Mesothelial cell of epicardium (in vitro differentiated cells): ENCODE measurements around the gene CALHM5. TPM values are rescaled to one million over a fixed set of nuclear protein-coding genes. Genes with fewer than 3 reads are reported as not detected.
A peak's percentile ranks its signal among the peaks of the same experiment; 100 is the strongest.

ENCODE experiments used
- DNase-seq, 2 experiments: peaks; one replicate each; pipeline ENCODE4 v3.0.0; 2021; ENCODE audit warnings: low spot score in 2 of 2; ENCODE audit not compliant: unreplicated experiment in 2 of 2
- H3K27ac Mint-ChIP-seq: 2 replicates; pipeline ENCODE4 v1.8.0; 2021; ENCODE audit warnings: mixed read lengths
- H3K27me3 Mint-ChIP-seq: 2 replicates; pipeline ENCODE4 v1.8.0; 2021; ENCODE audit warnings: low read depth, mixed read lengths
- H3K36me3 Mint-ChIP-seq: 2 replicates; pipeline ENCODE4 v1.8.0; 2021; ENCODE audit warnings: mixed read lengths
- H3K4me1 Mint-ChIP-seq: 2 replicates; pipeline ENCODE4 v1.8.0; 2021; ENCODE audit warnings: mixed read lengths
- H3K4me3 Mint-ChIP-seq: 2 replicates; pipeline ENCODE4 v1.8.0; 2021; ENCODE audit warnings: mild to moderate bottlenecking, moderate library complexity, mixed read lengths
- H3K9me3 Mint-ChIP-seq: 2 replicates; pipeline ENCODE4 v1.8.0; 2021; ENCODE audit warnings: mixed read lengths
- total RNA-seq: library from RNA; stranded (reverse); gene quantifications from 3 replicates; pipeline ENCODE4 v1.2.1, GENCODE V29; 2021
- TF ChIP-seq, protein P1 (sequence below): fragments of 200-600 bp; sonication (generic); IDR thresholded peaks from one replicate; pipeline ENCODE4 v1.5.0; 2021; ENCODE audit warnings: antibody characterized with exemption; ENCODE audit not compliant: unreplicated experiment

The CALHM5 gene
- total RNA-seq, 1 donor from 2014 or later, result 1.7 TPM

DNA sequence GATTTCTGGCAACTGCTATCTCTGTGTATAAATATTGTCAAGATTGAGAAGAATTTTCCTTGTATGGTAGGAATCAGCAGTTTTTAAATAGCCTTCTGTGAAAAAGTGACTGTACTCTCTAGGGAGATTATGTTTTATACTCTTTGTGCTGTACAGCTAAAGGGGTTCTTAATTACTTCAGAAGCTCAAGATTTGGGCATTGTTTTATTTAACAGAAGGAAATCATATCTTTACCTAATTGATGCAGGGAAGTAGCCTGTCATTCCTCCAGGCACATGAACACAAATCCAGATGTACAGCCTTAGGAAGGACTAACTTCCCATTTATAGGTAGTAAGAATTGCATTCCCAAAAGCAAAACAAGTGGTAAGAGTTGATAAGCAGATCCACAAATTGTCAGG, 1.3 kb downstream of the CALHM5 start:
- H3K4me1 Mint-ChIP-seq, result peaks cover 18% of the 10 kb centered on the region
- TF ChIP-seq, protein P1, sequence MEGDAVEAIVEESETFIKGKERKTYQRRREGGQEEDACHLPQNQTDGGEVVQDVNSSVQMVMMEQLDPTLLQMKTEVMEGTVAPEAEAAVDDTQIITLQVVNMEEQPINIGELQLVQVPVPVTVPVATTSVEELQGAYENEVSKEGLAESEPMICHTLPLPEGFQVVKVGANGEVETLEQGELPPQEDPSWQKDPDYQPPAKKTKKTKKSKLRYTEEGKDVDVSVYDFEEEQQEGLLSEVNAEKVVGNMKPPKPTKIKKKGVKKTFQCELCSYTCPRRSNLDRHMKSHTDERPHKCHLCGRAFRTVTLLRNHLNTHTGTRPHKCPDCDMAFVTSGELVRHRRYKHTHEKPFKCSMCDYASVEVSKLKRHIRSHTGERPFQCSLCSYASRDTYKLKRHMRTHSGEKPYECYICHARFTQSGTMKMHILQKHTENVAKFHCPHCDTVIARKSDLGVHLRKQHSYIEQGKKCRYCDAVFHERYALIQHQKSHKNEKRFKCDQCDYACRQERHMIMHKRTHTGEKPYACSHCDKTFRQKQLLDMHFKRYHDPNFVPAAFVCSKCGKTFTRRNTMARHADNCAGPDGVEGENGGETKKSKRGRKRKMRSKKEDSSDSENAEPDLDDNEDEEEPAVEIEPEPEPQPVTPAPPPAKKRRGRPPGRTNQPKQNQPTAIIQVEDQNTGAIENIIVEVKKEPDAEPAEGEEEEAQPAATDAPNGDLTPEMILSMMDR, result no peak
- peaks cover 19% of the 10 kb centered on the region for H3K9me3 Mint-ChIP-seq
- no peak for DNase-seq
- H3K27ac Mint-ChIP-seq, result no peak overlapping the region
- H3K4me3 Mint-ChIP-seq, result peak overlapping the region; percentile 63
- H3K36me3 Mint-ChIP-seq, result peaks cover 6% of the 10 kb centered on the region
- H3K27me3 Mint-ChIP-seq, result no peaks in the 10 kb centered on the region

DNA sequence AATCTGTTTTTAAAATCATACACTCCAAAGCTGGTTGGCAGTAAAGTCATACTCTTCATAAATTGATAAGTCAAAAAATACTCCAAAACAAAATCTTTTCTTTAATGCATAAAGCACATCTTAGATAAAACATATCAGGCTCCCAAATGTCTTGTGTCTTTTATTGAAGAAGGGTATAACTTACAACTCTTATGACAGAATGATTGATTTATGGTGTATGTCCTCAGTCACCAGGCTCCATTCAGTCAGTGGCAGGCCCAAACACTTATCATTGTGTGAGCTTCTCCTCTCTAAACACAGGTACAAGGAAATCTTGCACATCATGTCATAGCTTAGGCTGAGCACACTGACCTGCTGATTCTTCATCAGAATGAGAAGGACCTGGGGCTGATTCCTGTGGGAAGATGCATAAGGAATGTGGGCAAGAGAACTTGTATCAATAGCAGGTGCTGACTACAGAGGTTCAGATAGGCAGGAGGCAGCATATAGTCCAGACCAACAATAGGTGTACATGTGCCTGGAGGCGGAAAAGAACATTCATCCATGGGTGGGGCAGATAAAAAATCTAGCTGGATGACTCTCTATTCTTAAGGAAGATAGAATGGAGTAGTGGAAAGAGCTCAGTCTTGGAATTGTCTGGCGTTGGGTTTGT, 1.9 kb downstream of the CALHM5 start:
- H3K4me3 Mint-ChIP-seq, result peak overlapping the region; percentile 13

GRCh38 chr6:116514111-116514510, 2.7 kb downstream of the CALHM5 start:
- Mint-ChIP-seq H3K9me3 (peaks cover 9% of the 10 kb centered on the region), H3K4me1 (peaks cover 30% of the 10 kb centered on the region), H3K27ac (no peak overlapping the region), H3K4me3 (no peak overlapping the region), H3K36me3 (peaks cover 6% of the 10 kb centered on the region), H3K27me3 (no peaks in the 10 kb centered on the region)
- TF ChIP-seq, protein P1, result no peak
- no peak for DNase-seq

More for the DNA sequence above, 1.9 kb downstream of the CALHM5 start:
- H3K27me3 Mint-ChIP-seq, result no peaks in the 10 kb centered on the region
- H3K9me3 Mint-ChIP-seq, result peaks cover 17% of the 10 kb centered on the region
- peaks cover 6% of the 10 kb centered on the region for H3K36me3 Mint-ChIP-seq
- TF ChIP-seq, protein P1, result no peak
- H3K4me1 Mint-ChIP-seq, result peaks cover 23% of the 10 kb centered on the region
- no peak overlapping the region for H3K27ac Mint-ChIP-seq
- no peak for DNase-seq

- Mint-ChIP-seq H3K27ac (no peak overlapping the region), H3K27me3 (no peaks in the 10 kb centered on the region), H3K9me3 (no peaks in the 10 kb centered on the region), H3K4me1 (peaks cover 31% of the 10 kb centered on the region), H3K36me3 (no peaks in the 10 kb centered on the region), H3K4me3 (no peak overlapping the region)
- TF ChIP-seq, protein P1, result no peak
- DNase-seq, result no peak
Observed at GRCh38 chr6:116515141-116515540, 3.7 kb downstream of the CALHM5 start.

GRCh38 chr6:116518621-116519368, 7.4 kb downstream of the CALHM5 start:
- TF ChIP-seq, protein P1, result no peak
- Mint-ChIP-seq H3K27me3 (no peaks in the 10 kb centered on the region), H3K4me3 (no peak overlapping the region), H3K9me3 (no peaks in the 10 kb centered on the region), H3K4me1 (peaks cover 13% of the 10 kb centered on the region), H3K36me3 (no peaks in the 10 kb centered on the region), H3K27ac (peak overlapping the region; percentile 36)
- no peak for DNase-seq
